RPMI7951 (cell line): Measurements from ENCODE around the gene MCUR1. TPM values are rescaled to one million over a fixed set of nuclear protein-coding genes. Genes with fewer than 3 reads are reported as not detected.
"Not testable (repeated sequence)": the region's sequence is repeated elsewhere in the genome, so short reads cannot be mapped to it uniquely, and the experiment has no call there.

ENCODE experiments used
- DNase-seq: peaks from one replicate; pipeline ENCODE4 v3.0.0-alpha.2; 2012; ENCODE audit warnings: low read depth
- total RNA-seq: library from RNA; depleted of rRNA; stranded (reverse); fragments of >200 nt; shearing (Covaris generic); gene quantifications from 2 replicates; pipeline ENCODE4 v1.2.3, GENCODE V29; 2014

MCUR1 gene
- total RNA-seq, 1 experiment from 2014 or later = 23.3 TPM

DNA sequence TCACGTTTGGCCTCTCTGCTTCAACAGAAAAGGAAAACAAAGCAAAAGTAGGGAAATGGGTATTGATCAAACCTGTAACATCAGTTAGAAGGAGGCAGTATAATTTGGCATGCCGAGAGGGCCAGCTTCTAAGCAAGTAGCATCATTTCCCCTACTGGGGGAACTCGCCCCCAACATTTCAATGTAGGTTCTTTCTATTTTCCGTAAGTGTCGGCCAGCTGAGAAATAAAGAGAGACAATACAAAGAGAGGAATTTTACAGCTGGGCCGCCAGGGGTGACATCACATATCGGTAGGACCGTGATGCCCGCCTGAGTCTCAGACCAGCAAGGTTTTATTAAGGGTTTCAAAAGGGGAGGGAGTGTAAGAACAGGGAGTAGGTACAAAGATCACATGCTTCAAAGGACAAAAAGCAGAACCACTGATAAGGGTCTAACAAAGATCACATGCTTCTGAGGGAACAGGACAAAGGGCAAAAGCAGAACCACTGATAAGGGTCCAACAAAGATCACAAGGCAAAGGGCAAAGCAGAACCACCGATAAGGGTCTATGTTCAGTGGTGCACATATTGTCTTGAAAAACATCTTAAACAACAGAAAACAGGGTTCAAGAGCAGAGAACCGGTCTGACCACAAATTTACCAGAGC lies 14.4 kb upstream of the MCUR1 start:
- DNase-seq = not testable (repeated sequence)

DNA sequence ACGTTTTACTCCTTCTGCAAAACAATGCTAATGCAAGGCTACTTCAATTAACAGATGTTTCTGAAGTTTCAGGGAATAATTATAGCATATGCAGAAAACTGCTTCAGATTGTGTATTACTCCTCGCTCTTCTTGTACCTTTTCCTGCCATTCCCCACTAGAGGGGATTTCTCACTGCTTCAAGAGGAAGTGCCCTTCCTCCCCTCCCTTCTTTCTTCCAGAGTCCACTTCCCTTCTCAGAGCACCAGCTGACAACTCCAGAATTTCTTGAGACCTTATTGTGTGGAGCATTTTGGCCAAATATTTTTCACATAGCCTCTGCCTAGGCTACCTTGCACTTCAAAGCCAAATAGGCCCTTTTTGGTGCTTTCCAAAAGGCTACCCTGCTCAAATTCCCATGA lies 12.7 kb upstream of the MCUR1 start:
- DNase-seq = no peak

DNA sequence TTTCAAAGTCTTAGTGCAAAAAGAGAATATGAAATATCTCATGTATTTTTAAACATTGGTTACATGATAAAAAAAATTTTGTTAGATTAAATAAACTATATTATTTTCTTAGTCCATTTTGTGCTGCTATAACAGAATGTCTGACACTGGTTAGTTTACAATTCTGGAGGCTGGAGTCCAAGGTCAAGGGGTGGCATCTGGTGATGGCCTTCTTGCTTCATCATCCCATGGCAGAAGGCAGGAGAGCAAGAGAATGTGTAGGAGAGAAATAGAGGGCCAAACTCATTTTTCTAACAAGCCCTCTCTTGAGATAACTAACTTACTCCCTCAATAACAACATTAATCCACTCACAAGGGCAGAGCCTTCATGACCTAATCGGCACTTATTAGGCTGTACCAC lies 11.5 kb upstream of the MCUR1 start:
- DNase-seq = no peak

DNA sequence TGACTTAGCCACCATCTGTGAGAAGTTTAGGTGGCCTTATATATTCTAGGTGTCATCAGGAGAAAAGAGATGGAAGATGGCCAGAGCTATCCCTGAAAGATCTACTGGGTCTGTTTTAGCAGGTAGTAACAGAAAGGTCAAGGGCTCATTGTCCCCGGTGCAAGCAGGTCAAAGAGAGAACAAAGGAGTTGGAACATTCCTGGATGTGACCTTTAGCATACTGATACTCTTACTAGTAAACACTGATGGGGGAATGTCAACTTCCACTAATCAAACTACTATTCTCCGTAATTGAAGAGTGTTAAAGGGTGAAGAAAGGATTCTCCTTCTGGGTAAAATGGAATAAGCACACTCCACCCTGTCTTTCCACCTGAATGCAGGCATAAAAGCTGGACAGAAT lies 4.0 kb upstream of the MCUR1 start:
- DNase-seq = no peak

DNA sequence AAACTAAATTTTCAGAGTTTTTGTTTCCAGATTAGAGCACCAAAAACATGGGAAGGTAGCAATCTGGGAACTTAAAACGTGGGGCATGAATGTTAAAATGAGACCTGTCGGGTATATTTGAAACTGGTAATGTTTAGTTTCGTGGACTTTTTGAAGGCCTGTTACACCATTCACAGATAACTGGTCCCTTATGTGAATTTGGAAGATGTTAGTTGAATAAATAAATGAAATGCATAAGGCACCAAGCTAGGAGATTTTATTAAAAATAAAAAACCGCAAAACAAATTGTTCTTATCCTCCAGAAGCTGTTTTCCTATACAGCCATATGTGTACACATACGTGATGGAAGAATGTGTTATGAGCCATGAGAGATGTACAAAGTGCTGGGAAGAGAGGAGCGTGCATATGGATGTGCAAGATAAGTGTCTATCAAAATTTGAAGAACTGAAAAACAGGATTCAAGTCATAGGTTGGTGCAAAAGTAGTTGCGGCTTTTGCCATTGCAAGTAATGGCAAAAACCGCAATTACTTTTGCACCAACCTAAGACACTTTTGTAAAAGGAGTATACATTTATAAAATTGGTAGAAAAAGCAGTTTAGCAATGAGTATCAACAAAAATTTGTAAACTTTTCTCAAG lies 700 bp upstream of the MCUR1 start:
- DNase-seq = peak; percentile 32

DNA sequence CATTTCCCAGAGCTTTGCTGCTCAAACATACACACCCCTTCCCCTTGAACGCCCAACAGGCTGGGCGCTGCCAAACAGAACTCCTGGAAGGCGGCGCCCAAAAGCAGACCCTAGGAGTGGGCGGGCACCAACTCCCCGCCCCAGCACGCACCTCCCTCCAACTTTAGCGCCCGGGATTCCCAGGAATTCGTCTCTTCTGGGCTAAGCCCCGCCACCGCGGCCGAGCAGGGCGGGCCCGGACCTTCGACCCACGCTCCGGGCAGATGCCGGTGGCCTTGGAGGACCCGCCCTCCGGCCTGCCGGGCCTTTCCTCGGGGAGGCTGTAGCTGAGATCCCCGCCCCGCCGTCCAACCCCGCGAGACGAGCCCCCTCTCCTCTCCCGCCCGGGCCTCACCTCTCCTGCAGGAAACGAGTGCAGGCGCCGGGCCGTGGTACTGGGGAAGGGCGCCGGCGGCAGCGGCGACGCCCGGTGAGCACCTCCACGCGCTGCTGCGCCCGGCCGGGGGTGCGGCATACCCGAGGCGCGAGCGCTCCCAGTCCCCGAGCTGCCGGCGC lies 659 bp downstream of the MCUR1 start:
- peak; percentile 79 for DNase-seq

DNA sequence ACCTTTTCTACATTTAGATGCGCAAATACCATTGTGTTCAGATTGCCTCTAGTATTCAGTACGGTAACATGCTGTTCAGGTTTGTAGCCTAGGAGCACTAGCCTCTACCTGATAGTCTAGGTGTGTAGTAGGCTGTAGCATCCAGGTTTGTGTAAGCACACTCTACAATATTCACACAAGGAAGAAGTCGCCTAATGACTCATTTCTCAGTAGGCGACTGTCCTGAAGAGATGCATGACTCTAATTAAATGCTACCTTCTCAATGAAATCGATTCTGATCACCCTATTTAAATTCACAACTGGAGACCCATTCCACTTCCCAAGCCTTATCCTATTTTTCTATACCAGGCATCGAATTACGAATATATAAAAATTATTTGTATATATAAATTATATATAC lies 1.3 kb downstream of the MCUR1 start:
- no peak for DNase-seq

DNA sequence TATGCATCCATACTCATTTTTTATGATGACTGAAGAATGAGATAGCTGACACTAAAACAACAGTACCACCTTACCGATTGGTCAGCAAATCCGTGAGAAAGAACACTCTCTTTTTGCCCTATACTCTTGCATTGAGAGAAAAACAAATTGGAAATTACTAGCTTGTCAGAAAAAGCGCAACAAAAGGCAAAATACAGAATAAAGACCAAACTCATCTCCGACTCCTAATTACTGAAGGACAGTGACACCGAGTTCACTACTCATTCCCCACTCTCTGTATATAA lies 2.1 kb downstream of the MCUR1 start:
- no peak for DNase-seq

DNA sequence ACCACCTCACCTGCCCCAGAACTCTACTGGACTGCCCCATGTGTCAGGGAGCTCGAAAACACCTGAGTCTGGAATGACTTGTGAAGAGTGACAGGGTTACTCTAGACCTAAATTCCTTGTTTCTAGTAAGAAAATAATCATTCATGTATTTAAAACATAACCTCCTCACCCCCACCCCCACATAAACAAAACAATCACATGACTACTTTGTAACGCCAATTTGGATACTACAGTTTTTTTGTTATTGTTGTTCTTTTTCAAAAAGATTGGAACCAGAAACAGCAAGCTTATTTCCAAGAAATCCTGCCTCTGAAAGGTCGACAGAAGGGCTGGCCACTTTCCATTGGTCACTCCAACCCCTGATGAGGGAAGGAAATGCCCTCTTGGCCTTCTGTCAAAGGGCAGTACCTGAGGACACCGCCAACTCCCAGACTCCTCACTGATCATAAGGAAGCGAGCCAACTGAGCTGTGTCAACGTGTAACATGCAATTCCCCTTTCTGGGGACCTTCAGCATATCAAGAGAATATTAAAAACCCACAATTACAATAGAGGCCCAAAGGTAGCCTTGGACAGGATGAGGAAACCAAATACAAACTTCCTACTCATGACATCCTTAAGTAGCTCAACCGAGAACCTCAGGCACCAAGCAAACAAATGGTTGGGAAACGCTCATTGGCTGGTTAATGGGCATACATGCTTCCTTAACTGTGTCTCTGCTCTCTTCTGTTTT lies 2.6 kb downstream of the MCUR1 start:
- no peak for DNase-seq

DNA sequence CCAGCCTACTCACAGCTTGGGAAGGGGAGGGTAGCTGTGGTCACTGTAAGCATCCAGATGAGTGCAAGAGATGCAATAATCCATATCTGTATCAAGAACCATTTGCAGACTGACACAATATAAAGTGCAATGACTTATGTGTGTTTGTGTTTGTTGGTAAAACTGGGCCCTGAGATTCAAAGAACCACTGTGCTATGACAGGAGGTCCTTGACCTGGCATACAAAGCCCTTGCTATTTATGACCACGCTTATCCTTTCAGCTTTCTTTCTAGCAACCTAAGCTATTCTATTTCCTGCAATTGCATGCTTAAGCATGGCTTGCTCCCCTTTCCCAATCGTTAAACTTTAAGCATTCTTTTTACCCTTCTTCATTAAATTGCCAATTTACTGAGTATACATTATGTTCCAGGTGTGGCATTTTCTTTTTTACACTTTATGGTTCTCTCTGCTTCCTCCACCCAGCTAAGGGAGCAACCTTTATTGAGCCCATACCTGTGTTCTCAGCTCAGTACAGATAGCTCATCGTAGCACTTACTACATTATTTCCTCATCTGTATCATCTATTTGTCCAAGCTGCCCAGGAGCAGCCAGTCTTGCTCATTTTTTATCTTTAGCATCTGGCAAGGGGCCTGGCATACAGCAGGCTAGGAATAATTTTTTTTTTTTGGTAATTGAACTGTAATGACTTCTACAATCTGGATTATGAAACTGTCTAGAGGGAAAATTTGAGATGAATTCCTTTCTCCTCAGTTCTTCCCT lies 3.5 kb downstream of the MCUR1 start:
- DNase-seq = no peak

DNA sequence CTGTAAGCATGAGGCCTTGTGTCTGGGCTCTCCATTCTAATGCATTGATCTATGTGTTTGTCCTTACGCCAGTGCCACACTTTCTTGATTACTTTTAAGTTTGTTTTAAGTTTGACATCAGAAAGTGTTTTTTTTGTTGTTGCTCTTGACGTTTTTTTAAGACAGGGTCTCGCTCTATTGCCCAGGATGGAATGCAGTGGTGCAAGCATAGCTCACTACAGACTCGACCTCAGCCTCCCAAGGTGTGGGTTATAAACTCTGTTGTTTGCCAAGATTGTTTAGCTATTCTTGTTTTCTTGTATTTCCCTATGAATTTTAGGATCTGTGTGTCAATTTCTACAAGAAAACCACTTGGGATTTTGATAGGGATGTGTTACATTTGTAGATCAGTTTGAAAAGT lies 5.6 kb downstream of the MCUR1 start:
- no peak for DNase-seq

DNA sequence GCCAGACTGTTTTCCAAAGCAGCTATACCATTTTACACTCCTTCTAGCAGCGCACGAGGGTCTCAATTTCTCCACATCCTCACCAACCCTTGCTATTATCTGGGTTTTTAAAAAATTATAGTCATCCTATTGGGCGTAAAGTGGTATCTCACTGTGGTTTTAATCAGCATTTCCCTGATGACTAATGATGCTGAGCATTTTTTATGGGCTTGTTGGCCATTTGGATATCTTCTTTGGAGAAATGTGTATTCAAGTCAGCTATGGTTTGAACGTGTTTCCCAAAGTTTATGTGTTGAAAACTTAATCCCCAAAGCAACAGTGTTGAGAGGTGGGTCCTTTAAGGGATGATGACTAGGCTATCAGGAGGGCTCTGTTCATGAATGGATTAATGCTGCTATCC lies 6.7 kb downstream of the MCUR1 start:
- peak; percentile 40 for DNase-seq

DNA sequence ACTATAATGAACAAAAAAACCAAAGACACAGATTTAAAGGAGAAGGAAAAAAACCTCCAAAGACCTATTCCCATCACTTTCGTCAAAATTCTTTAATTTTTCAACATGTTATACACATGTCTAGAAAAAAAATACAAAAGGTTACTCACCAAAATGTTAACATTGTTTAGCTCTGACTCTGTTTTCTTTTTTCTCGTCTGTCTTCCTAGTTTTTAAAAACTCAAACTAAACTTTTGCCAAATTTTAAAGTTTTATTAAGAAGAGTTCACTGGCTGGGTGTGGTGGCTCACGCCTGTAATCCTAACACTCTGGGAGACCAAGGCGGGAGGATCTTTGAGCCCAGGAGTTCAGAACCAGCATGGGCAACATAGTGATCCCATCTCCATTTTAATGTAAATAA lies 10.8 kb downstream of the MCUR1 start:
- DNase-seq = no peak

DNA sequence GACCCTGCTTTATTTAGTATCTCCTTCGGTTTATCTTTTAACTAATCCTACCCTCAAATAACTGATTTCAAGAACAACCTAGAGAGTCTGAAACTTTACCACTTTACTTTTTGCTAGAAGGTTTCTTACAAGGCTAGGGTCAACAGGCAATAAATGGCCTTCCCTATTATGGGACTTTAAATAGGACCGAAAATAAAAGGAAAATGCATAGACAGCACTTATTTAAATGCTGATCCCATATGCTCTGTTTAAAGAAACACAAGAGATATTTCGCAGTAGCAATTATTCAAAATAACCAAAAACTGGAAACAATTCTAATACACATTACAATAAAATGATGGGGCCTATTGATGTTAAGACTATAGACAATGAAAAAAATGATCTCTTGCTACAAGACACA lies 13.7 kb downstream of the MCUR1 start:
- no peak for DNase-seq

DNA sequence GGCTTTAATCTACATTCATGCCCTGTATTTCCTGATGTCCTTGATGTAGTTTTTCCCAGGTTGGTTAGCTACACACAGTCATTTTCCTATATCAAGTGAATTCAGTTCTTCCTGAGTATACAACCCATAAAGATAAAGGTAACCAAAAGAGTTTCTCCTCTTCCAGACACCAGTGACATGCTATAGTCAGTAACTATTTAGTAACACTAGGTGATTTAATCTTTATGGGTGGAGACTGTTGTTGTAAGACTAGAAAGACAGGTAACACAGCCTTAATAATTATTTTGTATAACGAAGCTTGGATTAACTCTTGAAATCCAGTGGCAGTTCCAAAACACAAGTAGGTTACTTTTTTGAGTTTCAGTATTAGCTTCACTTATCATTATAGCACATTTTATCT lies 17.6 kb downstream of the MCUR1 start:
- DNase-seq = no peak

DNA sequence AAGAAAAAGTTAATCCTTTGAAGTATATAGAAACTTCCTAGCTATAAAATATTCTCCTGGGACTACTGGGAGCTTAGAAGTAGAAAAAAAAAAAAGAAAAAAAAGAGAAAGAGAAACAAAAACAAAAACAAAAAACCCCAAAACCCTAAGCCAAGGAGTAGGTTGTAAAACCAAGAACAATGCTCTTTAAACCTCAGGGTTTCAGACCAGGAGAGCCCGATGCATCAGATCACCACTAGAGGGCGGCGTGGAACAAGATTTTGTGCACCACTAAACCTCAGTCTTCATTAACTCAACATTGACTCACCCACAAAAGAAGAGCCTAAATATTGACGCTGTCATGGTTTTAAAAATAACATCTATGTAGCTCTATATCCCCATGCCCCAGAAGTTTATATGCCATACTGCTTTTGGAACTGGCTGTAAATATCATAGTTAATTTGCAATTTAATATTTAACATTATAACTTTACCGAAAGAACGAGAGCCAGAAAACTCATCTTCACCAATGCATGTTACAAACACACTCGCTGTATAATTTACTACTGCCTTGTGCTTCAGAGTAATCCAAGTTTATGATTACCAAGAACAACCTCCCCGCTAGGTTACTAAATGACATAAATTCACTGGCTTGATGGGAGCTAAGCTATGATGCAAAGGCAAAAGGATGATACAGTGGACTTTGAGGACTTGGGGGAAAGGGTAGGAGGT lies 19.2 kb downstream of the MCUR1 start:
- DNase-seq = peak; percentile 81

DNA sequence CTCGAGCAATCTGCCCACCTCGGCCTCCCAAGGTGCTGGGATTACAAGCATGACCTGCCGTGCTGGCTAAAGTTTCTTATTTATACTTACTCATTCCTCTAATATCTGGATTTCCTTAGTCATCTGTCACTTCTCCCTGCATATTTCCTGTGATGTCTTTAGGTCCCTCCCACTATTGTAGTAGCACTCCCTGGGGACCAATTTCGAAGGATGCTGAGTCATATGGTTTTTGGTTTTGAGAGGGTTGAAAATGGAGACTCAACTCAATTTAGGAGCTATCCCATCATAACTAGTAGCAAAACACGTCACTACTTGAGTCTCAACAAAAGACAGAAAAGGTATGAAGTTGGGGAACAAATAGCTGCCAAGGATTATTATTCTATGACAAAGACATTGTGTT lies 20.2 kb downstream of the MCUR1 start:
- DNase-seq = peak; percentile 85

DNA sequence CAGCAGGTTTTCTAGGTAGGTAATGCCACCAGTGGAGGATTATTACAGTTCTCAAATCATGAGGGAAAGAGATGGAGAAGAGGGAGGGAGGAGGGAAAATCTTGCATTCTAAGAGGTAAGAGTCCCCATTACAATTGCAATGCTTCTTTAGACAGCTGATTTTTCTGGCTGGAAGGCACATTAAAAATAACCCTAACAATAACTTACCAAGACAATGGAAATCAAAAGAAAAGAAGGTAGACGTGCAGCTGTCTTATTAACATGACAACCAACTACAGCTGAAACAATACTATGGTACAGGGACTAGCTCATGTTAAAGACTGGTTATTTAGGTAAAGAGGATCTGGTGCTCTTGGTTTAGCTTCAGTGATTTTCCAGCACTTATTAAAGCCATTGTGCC lies 24.6 kb downstream of the MCUR1 start:
- DNase-seq = no peak

DNA sequence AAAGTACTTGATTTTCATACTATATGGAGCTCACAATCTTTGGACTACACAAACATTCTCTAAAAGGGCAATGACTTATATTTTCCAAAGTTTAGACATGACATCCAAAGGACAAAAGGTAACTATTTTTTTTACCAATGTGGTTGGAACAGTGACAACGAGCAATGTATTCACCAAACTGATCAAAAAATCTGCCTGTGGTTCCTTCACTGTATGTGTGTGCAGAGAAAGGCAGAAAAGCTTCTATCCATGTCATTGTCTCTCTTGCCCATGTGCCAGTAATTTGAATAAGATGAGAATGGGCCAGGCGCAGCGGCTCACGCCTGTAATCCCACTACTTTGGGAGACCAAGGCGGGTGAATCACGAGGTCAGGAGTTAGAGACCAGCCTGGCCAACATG lies 25.5 kb downstream of the MCUR1 start:
- DNase-seq = no peak

DNA sequence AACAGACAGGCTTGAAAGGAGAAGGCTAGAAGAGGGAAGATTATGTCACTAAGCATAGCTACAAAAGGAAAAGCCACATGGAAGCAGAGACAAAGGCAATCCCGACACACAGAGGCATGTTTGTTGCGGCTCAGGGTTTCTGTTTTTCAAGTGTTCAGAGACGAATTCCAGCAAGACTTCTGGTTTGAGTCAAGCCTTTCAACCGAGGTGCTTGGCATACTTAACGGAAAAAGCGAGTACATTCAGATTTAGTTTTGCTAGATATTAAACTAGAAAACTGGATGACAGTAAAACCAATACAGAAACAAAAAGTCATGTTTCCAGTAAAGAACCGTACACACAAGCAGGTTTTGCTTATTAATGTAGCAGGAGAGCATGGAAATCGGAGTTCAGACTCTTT lies 27.2 kb downstream of the MCUR1 start:
- peak; percentile 24 for DNase-seq

DNA sequence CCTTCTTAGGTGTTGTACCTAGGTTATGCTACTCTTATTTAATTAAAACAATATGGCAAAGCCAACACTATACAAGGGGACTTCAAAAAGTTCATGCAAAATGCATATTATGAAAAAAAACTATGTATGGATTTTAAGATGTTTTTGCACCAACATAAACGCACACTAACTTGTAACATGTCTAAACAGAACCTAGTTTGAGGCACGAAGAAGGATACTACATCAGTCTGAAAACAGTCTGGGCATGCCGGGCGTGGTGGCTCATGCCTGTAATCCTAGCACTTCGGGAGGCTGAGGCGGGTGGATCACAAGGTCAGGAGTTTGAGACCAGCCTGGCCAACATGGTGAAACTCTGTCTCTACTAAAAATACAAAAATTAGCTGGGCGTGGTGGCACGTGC lies 34.2 kb downstream of the MCUR1 start:
- DNase-seq = not testable (repeated sequence)

DNA sequence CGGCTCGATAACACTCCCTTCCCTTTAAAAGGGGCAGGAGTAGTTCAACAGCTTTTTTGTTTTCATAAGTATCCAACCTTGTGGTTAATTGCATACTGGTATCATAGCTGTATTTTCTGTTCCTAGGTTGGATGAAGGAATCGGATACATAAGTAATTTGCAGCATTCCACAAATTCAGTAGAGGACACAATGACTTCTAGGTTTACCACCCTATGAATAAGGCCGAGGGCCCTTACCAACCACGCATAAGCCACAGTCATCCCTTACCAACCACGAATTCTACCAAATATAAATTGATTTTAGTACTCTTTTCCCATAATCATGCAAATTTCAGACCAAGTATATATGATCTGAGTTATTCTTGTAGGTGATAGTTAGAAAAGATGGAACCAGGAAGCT lies 36.3 kb downstream of the MCUR1 start:
- DNase-seq = no peak
